Osteocyte (in vitro differentiated cells): ENCODE results near the gene F2RL3. TPM values are rescaled to one million over a fixed set of nuclear protein-coding genes. Genes with fewer than 3 reads are reported as not detected.

Source experiments
- DNase-seq: peaks from one replicate; pipeline ENCODE4 v3.0.0; 2021; ENCODE audit warnings: mixed read lengths; ENCODE audit not compliant: unreplicated experiment; ENCODE audit errors: extremely low spot score
- H3K27ac Mint-ChIP-seq: one replicate; pipeline ENCODE4 v1.8.0; 2021; ENCODE audit warnings: mild to moderate bottlenecking, mixed read lengths; ENCODE audit not compliant: unreplicated experiment
- H3K27me3 Mint-ChIP-seq: one replicate; pipeline ENCODE4 v1.8.0; 2021; ENCODE audit warnings: mixed read lengths; ENCODE audit not compliant: unreplicated experiment
- H3K36me3 Mint-ChIP-seq: one replicate; pipeline ENCODE4 v1.8.0; 2021; ENCODE audit warnings: mixed read lengths; ENCODE audit not compliant: unreplicated experiment
- H3K4me1 Mint-ChIP-seq: one replicate; pipeline ENCODE4 v1.8.0; 2021; ENCODE audit warnings: mixed read lengths; ENCODE audit not compliant: unreplicated experiment
- H3K4me3 Mint-ChIP-seq: one replicate; pipeline ENCODE4 v1.8.0; 2021; ENCODE audit warnings: mild to moderate bottlenecking, moderate library complexity, mixed read lengths; ENCODE audit not compliant: unreplicated experiment
- H3K9me3 Mint-ChIP-seq: one replicate; pipeline ENCODE4 v1.8.0; 2021; ENCODE audit warnings: mixed read lengths; ENCODE audit not compliant: unreplicated experiment
- CTCF ChIP-seq: fragments of 200-600 bp; sonication (generic); IDR thresholded peaks from 2 replicates; pipeline ENCODE4 v1.5.0; 2021; ENCODE audit warnings: antibody characterized with exemption, mild to moderate bottlenecking, moderate library complexity
- total RNA-seq: library from RNA; stranded (reverse); gene quantifications from 2 replicates; pipeline ENCODE4 v1.2.1, GENCODE V29; 2021

Gene F2RL3
- total RNA-seq, 1 donor from 2014 or later, result 0.08 TPM

GRCh38 chr19:16894080-16894479, 5.3 kb downstream of the F2RL3 start:
- no peak overlapping the region for H3K4me3 Mint-ChIP-seq
- peaks cover 18% of the 10 kb centered on the region for H3K4me1 Mint-ChIP-seq

DNA sequence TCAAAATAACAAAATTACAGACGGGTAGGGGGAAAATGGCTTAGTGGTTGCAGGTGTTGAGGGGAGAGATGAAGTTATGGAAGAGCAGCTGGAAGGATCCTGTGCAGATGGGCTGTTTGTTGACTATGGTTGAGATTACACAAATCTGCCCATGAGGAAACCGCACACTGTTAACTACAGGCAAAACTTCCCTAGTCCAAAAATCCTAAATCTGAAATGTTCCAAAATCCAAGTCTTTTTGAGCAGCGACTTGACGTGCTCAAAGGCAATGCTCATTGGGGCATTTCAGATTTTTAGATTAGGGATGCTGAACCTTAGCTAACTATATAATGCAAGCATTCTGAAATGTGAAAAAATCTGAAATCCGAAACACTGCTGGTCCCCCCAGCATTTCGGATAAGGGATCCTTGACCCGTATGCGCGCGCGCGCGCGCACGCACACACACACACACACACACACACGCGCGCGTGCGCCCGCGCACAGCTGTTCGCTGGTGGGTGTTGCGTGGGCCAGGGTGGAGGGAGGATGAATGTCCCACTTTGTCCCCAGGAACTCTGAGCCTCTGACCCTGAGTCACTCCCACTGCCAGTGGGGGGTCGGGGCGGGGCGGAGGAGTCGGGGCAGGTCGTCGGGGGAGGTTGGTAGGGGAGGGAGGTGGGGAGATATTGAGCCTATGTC, 6.8 kb downstream of the F2RL3 start:
- Mint-ChIP-seq H3K4me3 (peak overlapping the region; percentile 54), H3K27me3 (no peaks in the 10 kb centered on the region), H3K9me3 (no peaks in the 10 kb centered on the region), H3K27ac (no peak overlapping the region), H3K4me1 (peaks cover 19% of the 10 kb centered on the region), H3K36me3 (peaks cover 7% of the 10 kb centered on the region)
- no peak for DNase-seq
- no peak for TF ChIP-seq CTCF

More at GRCh38 chr19:16894080-16894479, 5.3 kb downstream of the F2RL3 start:
- no peak for DNase-seq
- Mint-ChIP-seq H3K9me3 (no peaks in the 10 kb centered on the region), H3K27ac (no peak overlapping the region), H3K36me3 (peaks cover 7% of the 10 kb centered on the region), H3K27me3 (no peaks in the 10 kb centered on the region)
- TF ChIP-seq CTCF, result no peak

DNA sequence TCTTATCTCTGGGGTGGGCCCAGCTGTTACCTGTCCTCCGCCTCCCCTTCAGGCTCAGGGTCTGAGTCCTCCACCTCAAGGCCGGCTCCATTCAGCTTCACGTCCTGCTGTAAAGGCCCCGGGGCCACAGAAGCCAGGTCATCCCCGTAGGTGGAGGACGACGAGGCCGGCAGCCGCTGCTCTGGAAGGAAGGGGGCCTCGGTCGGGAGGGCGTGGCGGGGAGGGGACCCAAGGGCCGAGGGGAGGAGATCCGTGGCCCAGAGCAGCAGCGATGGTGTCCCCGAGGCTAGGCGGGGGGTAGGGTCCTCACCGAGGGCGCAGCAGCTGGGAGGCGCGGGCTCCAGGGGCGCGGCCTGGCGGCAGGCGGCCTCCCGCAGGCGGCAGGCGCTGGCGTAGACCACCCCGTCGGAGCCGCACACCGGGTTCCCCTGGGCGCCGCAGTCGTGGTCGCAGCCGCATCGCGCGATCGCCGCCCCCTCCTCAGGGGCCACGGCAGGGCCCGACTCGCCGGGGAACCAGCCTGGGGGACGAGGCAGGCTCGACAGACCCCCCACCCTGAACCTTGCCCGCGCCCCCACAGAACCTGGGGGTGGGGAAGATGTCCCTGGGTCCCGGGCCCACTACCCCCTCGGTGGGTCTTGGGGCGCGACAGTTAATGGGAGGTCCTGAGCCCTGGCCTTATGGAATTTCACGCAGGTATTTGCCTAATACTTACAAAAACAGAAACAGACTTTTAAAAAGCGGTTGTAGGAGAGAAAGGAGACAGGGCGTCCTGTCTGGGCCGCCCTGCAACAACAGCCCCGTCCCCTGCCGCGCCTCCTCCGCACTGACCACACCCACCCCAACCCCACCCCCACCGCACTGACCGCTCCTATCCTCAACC, 7.6 kb downstream of the F2RL3 start:
- DNase-seq, result no peak
- Mint-ChIP-seq H3K27ac (no peak overlapping the region), H3K4me3 (peak overlapping the region; percentile 70), H3K4me1 (peaks cover 19% of the 10 kb centered on the region), H3K27me3 (no peaks in the 10 kb centered on the region), H3K9me3 (no peaks in the 10 kb centered on the region), H3K36me3 (peaks cover 7% of the 10 kb centered on the region)
- no peak for TF ChIP-seq CTCF

DNA sequence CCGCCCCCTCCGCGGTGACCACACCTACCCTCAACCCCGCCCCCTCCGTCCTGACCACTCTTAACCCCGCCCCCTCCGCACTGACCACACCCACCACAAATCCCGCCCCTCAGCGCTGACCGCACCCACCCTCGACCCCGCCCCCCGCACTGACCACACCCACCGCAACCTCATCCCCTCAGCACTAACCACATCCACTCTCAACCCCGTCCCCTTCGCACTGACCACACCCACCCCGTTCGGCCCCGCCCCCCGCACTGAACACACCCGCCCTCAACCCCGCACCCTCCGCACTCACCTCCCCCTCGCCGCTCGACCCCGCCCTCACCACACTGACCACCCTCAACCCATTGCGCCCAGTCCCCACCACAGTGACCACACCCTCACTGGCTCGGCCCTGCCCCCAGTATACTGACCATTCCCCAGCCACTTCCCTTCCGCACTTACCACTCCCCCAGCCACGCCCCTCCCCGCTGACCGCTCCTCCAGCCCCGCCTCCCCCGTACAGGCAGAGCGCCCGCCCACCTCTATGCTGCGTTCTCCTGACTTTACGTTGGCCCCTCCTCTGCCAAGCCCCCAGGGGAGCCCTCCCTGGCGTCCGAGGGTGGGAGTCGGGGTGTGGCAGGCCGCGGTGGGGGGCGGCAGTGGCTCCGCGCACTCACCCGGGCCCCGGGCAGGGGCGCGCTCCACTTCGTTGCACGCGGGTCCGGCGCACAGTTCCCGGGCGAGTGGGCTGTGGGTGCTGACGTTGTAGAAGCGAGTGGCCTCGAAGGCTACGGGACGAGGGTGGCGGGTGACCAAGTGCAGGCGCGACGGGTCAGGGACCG, 8.4 kb downstream of the F2RL3 start:
- peak; percentile 97 for DNase-seq
- peaks cover 19% of the 10 kb centered on the region for H3K4me1 Mint-ChIP-seq
- no peak for TF ChIP-seq CTCF
- H3K4me3 Mint-ChIP-seq, result peak overlapping the region; percentile 61
- no peaks in the 10 kb centered on the region for H3K9me3 Mint-ChIP-seq
- peaks cover 9% of the 10 kb centered on the region for H3K36me3 Mint-ChIP-seq
- H3K27ac Mint-ChIP-seq, result no peak overlapping the region
- no peaks in the 10 kb centered on the region for H3K27me3 Mint-ChIP-seq
